Esophagus squamous epithelium (tissue), 5 donors: ENCODE data around the gene SWAP70. TPM values are rescaled to one million over a fixed set of nuclear protein-coding genes. Genes with fewer than 3 reads are reported as not detected.

Experiments used
- DNase-seq: peaks from one replicate; lab custom pipeline; 2025; lab: John Stamatoyannopoulos, UW
- H3K27ac ChIP-seq, 4 donors: fragments of 200-600 bp; sonication (generic); one replicate each; pipeline ENCODE4 v1.5.1; 2016 to 2019; ENCODE audit warnings: mild to moderate bottlenecking in 1 of 4
- H3K27me3 ChIP-seq, 4 donors: fragments of 200-600 bp; sonication (generic); 1 replicate in 3 of 4; 2 replicates in 1 of 4; pipeline versions ENCODE4 v1.5.1 to v1.6.0; 2017 to 2021; ENCODE audit warnings: antibody characterized with exemption in 1 of 4
- H3K36me3 ChIP-seq, 3 donors: fragments of 200-600 bp; sonication (generic); one replicate each; pipeline ENCODE4 v1.5.1; 2016 to 2019
- H3K4me1 ChIP-seq, 3 donors: fragments of 200-600 bp; sonication (generic); one replicate each; pipeline ENCODE4 v1.5.1; 2017 to 2019
- H3K4me3 ChIP-seq, 4 donors: fragments of 200-600 bp; sonication (generic); 1 replicate in 3 of 4; 2 replicates in 1 of 4; pipeline ENCODE4 v1.5.1; 2016 to 2019; ENCODE audit warnings: mild to moderate bottlenecking in 2 of 4, moderate library complexity in 1 of 4
- H3K9me3 ChIP-seq, 3 donors: fragments of 200-600 bp; sonication (generic); one replicate each; pipeline ENCODE4 v1.5.1; 2016 to 2019
- POLR2A ChIP-seq, 4 donors: fragments of 450-650 bp; IDR thresholded peaks; one replicate each; pipeline ENCODE4 v1.6.1; 2017; ENCODE audit warnings: antibody characterized with exemption in 4 of 4, mild to moderate bottlenecking in 4 of 4, moderate library complexity in 3 of 4
- WGBS, 2 donors: methylation state at CpG; one replicate each; pipeline ENCODE4 v1.1.5; 2018; 5-methylcytosine and 5-hydroxymethylcytosine counted together
- intact Hi-C: fragments of 100-400 bp; cut with DNase I; formaldehyde crosslinking; loops from one replicate; pipeline ENCODE4 v1.15.0; 2022
- total RNA-seq, 4 donors: library from RNA; depleted of rRNA; stranded (reverse); fragments of >200 nt; gene quantifications; one replicate each; pipeline ENCODE4 v1.1.0, GENCODE V29; 2016
- TF ChIP-seq, protein P1 (sequence below), 6 experiments: fragments of 450-650 bp in 4 of 6; fragments of 200-600 bp in 2 of 6; sonication (generic) in 2 of 6; IDR thresholded peaks; one replicate each; pipeline ENCODE4 v1.5.1; 2016 to 2019; ENCODE audit warnings: antibody characterized with exemption in 6 of 6, mild to moderate bottlenecking in 4 of 6, moderate library complexity in 4 of 6
- donor health status: DM: yes; HTN: yes; CAD: no.

The SWAP70 gene
- total RNA-seq, 4 donors from 2014 or later: 15.1 to 27.5 (median 17.7) TPM

DNA sequence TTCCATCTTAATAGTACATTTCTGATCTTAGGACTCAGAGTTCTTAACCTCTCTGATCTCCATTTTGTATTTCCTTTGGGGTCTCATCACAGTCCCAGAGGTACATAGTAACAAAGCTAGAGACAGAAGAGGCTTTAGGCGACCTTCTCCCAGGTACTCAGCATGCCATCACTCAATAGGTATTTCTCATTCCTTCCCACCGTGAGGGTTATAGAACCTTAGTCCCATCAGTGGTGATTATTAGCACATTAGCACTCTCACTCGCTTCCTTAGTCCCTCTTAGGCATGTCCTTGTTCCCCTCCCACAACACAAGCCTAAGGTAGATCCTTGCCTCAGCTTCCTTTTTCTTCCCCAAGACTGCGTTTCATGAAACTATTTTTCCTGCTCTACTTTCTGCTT is 14.7 kb downstream of the SWAP70 start:
- H3K9me3 ChIP-seq: no peaks in the 10 kb centered on the region
- no peaks in the 10 kb centered on the region for H3K27me3 ChIP-seq
- H3K27ac ChIP-seq: no peak overlapping the region
- no peak overlapping the region for H3K4me3 ChIP-seq
- TF ChIP-seq, protein P1, sequence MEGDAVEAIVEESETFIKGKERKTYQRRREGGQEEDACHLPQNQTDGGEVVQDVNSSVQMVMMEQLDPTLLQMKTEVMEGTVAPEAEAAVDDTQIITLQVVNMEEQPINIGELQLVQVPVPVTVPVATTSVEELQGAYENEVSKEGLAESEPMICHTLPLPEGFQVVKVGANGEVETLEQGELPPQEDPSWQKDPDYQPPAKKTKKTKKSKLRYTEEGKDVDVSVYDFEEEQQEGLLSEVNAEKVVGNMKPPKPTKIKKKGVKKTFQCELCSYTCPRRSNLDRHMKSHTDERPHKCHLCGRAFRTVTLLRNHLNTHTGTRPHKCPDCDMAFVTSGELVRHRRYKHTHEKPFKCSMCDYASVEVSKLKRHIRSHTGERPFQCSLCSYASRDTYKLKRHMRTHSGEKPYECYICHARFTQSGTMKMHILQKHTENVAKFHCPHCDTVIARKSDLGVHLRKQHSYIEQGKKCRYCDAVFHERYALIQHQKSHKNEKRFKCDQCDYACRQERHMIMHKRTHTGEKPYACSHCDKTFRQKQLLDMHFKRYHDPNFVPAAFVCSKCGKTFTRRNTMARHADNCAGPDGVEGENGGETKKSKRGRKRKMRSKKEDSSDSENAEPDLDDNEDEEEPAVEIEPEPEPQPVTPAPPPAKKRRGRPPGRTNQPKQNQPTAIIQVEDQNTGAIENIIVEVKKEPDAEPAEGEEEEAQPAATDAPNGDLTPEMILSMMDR (IDR thresholded peaks at IDR 0.05): no peak
- no peak for TF ChIP-seq POLR2A (IDR thresholded peaks at IDR 0.05)
- peaks cover 0 to 14% (median 3%) of the 10 kb centered on the region in 3 donors for H3K4me1 ChIP-seq
- H3K36me3 ChIP-seq: no peaks in the 10 kb centered on the region
- intact Hi-C loops: no loop called here
- 75 to 78% methylated on average over 4 of the region's 4 CpGs for WGBS, 2 donors
- no peak for DNase-seq

DNA sequence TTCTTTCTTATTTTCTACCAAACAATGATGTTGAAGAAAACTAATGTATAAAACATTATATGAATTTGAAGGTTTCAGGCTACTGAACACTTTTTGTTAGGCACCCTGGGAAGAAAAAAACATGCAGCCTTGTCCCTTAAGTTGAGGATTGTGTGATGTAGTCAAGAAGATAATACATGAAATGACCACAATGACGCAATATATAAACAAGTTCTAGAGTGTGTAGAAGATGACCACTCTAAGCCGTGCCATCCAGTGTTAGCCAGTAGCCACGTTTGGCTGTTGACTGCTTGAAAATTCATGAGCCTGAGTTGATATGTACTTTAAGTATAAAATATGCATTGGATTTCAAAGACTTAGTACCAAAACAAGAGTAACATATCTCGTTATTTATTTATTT is 16.2 kb downstream of the SWAP70 start:
- Histone ChIP-seq H3K27ac (no peak overlapping the region), H3K27me3 (no peaks in the 10 kb centered on the region), H3K36me3 (no peaks in the 10 kb centered on the region), H3K4me3 (no peak overlapping the region), H3K4me1 (peaks cover 0 to 8% (median 0%) of the 10 kb centered on the region in 3 donors), H3K9me3 (no peaks in the 10 kb centered on the region)
- 86% methylated on average over 4 of the region's 4 CpGs for WGBS, 2 donors
- no peak for DNase-seq
- TF ChIP-seq, protein P1 (IDR thresholded peaks at IDR 0.05): no peak
- TF ChIP-seq POLR2A (IDR thresholded peaks at IDR 0.05): no peak
- intact Hi-C loops: no loop called here

DNA sequence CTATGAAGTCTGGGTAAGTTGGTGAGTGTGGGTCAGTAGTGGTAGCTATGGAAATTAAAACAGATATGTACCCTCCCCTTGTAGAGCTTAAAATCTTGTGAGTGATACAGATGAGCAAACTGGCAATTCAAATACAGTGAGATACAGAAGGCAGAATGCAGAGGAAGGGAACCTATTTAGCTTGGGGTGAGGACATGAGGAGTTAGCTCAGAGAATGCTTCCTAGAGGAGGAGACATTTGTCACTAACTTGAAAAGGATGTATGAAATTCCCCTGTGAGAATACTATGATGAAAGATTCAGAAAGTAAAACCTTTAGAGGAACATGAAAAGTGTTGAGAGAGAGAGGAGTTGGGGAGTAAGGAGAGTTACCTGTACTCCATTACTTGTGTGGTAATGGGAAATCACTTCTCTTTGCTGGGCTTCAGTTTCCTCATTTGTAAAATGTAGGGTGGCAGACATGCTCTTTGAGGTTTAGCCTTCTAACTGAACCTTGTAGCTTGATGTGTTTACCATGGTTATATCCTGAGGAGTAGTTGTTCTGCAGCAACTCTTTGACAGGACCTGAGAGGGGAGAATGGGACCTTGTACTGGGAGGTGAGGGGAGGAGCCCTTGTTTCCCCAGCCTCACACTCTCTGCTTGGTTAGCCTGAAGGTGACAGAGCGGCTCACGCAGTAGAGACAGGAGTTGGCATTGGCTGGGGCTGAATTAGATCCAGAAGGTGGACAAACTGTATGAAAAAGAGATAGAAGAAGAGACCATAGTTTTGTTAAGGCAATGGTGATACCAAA is 17.9 kb downstream of the SWAP70 start:
- Histone ChIP-seq H3K36me3 (peaks cover 0 to 12% (median 0%) of the 10 kb centered on the region in 3 donors), H3K4me3 (no peak overlapping the region), H3K9me3 (no peaks in the 10 kb centered on the region), H3K27ac (peak overlapping the region in 1 of 4 donors; percentile 11), H3K27me3 (no peaks in the 10 kb centered on the region), H3K4me1 (peaks cover 0 to 5% (median 0%) of the 10 kb centered on the region in 3 donors)
- TF ChIP-seq, protein P1 (IDR thresholded peaks at IDR 0.05): no peak
- TF ChIP-seq POLR2A (IDR thresholded peaks at IDR 0.05): no peak
- WGBS, 2 donors: 64 to 93% methylated on average over 2 of the region's 2 CpGs
- intact Hi-C loops: no loop called here
- no peak for DNase-seq

DNA sequence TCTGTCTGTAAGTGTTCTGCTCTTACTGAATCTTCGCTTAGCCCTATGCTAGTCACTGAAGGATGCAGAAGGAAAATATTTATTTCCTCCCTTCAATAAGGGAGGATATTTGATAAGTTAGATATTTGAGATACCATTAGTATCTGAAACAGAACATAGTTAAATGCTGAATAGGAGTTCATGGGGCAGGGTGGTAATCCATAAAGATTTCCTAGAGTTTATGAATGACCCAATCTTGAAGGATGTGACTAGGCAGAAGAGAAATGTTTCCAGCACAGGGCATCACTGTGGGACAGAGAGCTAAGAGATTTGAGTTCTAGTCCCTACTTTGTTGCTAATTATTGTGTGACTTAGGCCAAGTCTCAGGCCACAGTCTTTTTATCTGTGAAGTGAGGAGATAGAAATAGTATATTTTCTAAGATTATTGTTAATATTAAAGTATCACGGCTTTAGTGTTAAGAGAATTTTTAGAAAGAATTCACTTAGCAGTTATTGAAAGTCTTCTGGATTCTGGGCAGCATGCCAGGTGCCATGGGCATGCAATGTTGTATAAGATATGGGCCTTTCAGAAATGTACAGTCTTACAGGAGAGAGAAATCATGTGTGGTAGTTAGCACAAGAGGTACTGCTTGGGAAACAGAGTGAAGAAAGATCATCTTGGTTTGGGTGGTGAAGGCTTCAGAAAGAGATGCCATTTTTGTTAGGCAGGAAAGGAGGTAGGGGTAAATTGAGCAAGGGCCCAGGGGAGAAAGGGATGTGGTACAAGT is 24.0 kb downstream of the SWAP70 start:
- TF ChIP-seq POLR2A (IDR thresholded peaks at IDR 0.05): no peak
- TF ChIP-seq, protein P1 (IDR thresholded peaks at IDR 0.05): no peak
- Histone ChIP-seq H3K4me1 (peaks cover 12 to 53% (median 15%) of the 10 kb centered on the region in 3 donors), H3K27ac (peak overlapping the region; percentile 39 to 87 (median 80)), H3K36me3 (peaks cover 0 to 12% (median 0%) of the 10 kb centered on the region in 3 donors), H3K27me3 (no peaks in the 10 kb centered on the region), H3K4me3 (no peak overlapping the region), H3K9me3 (no peaks in the 10 kb centered on the region)
- WGBS, 2 donors: 67 to 79% methylated on average over 2 of the region's 2 CpGs
- intact Hi-C loops: no loop called here
- no peak for DNase-seq
